Hippocampal formation (tissue), 2 donors: ENCODE measurements around the gene COL1A1.

ENCODE experiments used
- DNase-seq, 2 donors: peaks; one replicate each; lab custom pipeline; 2025; lab: John Stamatoyannopoulos, UW

COL1A1 gene

DNA sequence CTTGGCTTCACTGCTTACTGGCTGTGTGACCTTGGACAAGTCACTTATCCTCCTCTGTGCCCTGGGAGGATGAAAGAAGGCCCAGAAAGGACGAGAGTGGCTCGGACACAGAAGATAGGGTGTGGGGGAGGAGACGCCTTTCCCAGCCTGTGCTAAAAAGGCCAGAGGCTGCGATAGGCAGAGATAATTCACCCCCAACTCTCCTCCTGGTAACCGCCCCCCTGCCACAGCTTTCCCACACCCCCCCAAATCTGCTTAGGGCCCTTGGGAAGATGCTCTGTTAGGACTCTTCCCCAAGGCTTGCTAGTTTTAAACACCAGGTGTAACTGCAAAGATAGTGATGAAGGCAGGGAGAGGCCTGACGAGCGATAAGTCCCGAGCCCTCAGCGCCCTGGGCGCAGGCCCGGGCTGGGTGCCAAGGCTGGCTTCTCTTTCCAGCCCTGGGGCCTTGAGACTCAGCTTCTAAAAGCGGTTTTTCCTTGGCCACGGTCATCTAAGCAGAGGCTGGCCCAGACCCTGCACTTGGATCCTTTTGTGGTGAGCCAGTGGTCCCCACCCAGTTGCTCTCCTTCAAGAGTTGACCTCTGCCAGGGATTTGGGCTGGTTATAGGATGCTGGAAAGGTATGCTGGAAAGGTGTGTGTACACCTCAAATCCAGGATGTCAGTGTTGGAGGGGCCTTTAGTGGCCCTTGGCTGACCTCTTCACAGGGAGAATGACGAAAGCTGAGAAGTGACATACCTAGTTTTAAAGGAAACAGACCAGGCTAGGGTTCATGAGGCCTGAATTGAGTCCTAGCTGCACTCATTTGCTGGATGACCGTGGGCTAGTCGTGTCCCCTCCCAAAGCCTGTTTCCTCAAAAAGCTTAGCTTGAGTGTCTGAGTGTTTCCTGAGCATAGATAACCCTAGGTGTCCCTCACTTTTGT lies 47.5 kb downstream of the COL1A1 start:
- DNase-seq = no peak

DNA sequence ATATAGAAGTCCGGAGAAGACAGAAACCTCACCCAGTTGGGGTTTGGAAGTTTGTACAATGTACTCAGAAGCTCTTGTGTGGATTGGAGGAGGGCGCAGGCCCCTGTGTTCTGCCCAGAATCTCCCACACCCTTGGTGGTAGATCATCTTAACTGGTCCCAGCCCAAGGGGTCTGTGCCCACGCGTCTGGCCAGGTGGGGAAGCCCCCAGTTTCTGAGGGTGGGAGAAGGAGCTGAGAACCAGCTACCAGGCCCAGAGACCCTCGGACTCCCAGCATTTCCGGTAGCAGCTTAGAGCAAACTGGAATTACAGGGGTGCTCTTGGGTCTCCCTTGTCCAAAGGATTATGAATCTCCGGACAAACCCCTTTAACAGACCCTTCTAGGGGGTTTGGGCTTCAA lies 48.7 kb downstream of the COL1A1 start:
- no peak for DNase-seq

DNA sequence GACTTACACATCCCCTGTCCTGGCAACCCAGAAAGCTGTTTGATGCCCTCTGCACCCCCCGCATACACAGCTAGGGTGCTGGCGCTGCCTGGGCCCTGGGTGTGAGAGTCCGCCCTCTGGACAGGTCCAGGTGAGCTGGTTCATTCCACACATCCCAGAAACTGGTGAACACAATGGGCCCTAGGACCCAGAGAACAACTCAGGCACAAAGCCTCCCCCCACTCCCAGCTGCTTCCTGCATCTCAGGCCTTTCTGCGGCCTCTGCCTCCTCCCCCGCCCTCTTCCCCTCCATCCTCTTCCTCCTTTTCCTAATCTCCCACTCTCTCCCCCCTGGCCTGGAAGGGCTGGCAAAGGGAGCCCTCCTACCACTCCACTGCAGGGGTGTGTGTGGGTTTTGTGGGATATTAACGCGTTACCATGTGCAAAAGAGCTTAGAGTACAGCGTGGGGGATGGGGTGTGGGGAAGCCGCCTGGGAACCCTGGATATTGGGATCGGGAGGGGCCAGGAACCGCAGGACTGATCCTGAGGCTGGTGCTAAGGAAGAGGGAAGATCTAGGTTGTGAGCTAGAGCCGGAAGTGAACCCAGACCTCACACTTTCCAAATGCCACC lies 49.4 kb downstream of the COL1A1 start:
- peak; percentile 88 to 90 for DNase-seq

DNA sequence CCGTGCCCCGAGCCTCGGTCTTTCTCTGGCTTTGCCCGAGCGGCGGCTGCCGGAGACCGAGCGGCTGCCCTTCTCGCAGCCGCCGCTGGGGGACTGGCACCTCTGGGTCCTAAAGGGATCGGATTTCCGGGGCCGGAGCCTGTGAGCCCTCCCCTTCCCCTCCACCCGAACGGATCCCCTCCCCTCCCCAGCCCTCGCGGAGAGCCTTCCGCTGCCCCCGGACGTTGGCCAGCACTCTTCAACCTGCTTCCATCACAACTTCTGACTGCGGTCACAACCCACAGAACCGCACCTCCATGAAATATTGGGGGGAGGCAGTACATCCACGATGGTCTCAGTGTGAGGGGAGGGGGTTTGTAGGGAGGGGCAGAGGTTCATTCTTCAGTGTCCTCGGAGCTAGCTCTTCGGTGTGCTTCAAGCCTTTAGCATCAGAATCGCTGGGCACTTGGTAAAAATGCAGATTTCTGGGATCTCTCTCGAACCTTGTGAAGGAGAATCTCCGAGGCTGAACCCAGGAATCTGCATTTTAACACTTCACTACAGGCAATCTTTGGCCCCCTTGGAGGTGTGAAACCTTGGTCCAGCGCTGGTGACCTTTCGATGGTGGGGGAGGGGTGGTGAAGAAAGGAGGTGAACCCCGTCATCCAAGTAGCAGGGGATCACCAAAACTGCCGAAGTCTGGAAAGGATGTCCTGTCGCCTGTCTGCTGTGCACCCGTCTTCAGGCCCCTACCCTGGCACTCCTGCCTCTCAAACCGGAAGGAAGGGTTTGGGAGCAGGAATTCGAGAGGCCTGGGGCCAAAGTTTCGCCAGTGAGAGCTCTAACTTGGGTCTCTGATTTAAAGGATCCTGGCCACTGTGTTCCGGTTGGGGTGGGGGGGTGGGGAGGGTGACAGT lies 50.1 kb downstream of the COL1A1 start:
- DNase-seq = peak; percentile 87 to 90

DNA sequence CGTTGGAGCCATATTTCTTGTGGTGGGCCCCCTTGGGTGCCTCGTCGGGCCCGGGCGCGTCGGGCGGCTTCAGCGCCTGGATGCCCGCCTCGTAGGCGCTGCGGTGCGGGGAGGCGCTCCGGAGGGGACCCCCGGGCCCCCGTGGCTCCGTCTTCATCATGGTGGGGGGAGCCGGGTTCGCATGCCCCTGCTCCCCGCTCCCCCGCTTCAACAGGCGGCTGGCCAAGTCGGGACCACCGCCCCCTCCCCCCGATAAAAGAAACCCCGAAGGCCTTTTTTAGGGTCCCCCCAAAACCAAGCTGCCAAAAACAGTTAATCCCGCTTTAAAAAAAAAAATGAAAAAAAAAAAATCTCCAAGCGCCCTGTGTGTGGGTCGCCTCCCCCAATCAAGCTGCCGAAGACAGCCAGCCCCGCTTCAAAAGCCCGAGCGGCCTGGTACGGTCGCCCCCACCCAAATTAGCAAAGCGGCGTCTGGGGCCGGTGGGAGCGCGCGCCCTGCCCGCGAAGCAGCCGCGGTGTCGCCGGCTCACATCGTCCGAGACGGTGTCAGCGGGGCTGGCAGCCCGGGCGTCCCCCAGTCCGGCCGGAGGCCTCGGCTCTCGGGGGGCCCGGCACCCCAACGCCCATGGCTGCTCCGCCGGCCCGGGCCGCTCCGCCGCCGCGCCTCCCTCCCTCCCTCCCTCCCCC lies 50.9 kb downstream of the COL1A1 start, which contains the start of gene PPP1R9B:
Gene PPP1R9B, minus strand, starts transcription at position 324 of the 687 bp plus-strand sequence. Its CDS starts 164 bp downstream, at position 160.
- no peak for DNase-seq

DNA sequence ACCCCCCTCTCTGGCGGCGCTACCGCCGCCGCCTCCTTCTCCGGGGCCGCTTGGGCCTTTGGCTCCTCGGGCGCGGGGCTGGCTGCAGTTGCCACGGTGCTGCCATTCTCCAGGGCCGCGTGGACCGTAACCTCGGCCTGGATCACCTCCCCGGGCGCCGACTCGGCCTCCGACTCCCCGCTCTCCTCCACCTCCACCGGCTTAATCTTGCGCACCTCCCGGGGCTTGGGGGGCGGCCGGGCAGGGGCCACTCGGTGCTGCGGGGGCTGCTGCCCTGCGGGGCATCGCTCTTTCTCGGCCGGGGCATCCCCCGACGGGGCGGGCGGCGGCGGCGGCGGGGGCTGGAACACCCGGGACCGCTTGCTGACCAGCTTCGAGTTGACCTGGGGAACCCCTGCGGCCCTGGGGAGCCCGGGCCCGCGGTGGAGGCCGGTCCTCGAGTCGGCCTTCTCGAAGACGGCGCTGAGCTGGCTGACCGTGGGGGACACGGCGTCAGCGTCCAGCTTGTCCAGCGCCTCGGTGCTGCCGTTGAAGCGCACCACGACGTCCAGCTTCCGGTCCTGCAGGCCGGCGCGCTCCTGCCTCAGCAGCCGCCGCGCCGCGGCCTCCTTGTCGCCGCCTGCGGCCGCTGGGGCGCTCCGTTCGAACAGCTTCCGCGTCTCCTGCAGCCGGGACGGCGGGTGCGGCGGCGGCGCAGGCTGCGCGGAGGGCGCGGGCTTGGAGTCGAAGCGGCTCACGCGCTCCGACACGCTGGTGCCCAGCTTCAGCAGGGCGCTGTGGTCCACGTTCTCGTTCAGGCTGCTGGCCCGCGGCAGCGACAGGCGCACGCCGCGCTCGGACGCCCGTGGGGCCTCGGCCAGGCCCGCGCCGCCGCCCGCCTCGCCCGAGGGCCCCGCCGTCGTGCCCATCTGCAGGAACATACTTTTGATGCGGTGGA lies 51.7 kb downstream of the COL1A1 start:
- peak; percentile 9 to 27 for DNase-seq

DNA sequence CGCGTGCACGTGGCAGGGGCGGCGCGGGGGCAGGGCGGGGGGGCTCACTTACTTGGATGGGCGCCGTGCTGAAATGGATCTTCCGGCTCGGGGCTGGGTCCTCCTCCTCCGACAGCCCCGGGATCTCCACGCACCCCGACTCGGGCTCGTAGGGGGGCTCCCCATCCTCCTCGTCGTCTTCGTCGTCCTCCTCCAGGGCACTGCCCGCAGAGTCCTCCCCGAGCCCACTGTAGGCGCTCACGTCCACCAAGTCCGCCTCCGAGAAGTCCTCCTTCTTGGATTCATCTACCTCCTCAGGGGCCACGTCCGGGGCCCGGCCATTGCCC lies 52.4 kb downstream of the COL1A1 start:
- DNase-seq = no peak

DNA sequence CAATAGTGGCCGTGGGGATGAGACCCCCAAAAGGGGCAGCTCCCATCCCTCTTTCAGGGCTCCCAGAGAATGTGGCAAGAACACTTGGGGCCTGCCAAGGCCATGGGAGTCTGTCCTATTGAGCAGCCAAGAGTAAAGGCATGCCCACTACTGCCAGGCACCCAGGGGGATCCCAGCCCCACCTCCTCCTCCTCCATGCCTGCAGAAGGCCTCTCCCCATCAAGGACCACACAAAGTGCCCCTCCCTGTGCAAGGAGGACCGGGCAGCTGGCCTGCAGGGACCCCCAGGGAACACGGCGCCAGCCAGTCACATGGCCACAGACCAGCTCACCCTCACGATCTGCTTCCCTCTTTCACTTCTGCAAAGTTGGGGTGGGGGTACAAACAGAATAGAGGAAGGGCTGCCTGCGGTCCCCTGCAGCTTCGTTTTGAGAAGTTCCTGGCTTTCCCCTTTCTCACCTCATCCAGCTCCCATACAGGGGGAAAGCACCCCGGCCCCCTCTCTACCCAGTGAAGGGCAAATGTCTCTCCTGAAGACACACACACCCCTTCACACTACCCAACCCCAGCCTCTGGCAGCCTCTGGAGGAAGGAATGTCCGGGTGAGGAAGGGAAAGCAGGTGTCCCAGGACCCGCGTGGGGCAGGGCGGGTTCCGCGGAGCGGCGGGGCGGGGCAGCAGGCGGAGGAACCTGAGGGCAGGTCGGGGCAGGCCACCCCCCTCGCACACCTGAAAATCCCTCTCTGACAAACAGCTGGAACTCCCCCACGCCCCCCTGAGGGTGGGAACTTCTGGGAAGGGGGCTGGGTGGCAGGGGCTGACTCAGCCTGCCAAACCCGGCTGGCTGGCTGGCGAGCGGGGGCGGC lies 53.0 kb downstream of the COL1A1 start:
- peak in 1 of 2 donors; percentile 50 for DNase-seq

DNA sequence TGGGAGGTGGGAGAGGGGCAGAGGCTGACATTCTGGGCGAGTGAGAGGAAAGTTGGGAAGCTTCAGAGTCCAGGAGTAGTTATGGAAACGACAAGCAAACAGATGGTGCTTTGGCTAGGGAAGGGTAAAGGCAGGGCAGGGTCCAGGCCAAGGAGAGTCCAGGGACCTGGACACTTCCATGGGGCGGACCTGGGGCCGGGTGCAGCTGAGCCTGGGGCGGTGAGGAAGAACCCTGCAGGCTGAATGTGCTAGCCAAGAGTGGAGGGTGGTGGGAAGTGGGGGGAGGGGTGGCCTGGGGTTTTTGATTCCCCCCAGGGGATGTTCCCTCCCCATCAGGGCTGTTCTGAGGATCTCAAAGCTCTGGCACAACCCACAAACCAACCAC lies 53.6 kb downstream of the COL1A1 start:
- no peak for DNase-seq

DNA sequence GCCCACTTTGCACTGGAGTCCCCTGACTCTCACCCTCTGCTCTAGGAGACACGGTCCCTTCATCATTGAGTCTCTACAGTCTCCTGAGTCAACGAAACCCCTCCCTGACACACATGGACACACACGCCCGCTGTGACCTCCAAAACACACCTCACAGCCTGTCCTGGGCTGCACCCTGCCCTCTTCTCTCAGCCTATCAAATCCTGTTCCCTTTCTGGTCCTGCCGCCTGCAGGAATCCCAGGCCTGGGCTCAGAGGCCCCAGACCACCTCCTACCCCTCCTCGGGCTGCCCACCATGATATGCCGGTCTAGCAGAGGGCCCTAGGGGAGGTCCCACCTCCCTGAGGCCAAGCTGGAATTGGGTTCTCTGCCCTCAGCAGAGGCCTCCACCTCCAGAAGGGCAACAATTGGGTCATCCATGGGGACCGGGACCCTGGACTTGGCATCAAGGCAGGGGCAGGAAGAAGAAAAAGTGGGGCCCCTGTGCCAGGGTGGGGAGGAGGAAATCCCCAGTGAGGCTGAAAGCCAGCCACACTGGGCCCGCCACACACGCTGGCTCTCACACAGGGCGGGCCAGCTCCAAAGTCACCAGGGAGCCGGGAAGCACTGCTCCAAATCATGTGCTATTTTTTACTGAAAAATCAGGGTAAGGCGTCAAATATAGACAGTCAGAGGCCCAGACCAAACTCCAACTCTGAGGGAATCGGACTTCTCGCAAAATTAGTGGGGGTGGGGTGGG lies 54.3 kb downstream of the COL1A1 start:
- DNase-seq = no peak

DNA sequence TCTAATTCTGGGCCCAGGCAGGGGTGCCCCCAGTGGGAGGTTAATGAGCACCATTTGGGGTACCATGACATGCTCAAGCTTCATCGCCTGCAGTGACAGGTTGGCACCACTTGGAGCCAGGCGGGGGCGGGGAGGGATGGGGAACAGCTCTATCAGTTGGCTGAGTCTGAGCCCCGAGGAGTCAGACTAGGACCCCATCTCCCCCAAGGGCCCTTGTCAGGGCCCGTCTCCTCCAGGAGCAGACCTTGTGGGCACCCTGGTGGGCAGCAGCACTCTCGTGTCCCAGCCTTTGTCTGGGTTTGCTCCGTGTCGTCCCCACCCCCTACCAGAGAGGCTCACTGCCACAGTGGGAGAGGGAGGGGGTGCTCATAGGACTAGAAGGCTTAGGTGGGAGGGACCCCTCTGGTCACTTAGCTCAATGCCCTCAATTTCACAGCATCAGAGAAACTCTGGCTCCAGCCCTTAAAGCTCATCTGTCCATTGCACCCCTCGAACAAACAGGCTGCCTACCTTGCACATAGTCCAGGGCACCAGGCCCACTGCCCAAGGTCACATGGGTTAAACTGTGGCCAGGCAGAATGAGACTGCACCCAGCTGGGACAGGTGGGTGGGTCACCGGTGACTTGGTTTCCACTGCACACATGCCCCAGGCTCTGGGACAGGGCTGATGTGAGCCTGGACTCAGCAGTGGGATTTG lies 55.1 kb downstream of the COL1A1 start:
- no peak for DNase-seq

DNA sequence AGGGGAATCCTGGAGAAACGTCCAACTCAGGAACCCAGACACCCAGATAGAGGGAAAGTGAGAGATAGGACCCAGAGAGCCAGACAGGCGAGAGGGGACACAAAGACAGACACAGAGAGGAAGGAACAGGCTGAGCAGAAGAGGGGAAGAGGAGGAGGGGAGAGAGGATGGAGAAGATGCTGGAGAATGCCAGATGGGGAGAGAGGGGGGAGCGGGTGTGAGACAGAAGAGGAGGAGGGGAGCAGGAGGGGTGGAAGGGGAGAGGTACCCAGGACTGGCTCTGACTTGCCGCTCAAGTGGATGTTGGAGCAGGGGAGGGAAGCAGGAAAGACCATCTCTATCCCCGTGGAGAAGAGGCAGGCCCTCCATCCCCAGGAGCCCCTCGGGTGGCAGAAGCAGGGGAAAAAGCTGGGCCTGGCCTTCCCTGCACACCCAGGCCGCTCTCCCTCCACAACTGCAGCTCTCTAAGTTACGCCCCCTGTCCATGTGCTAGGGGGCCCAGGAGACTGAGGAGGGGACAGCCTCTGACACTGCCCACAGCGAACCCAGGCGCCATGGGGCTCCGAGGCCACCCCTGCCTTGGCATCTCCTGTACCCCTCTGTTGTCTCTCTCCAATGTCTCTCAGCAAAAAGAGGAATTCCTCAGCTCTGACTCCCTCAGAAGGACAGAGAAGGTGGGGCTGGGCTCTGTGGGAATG lies 55.8 kb downstream of the COL1A1 start:
- DNase-seq = no peak

DNA sequence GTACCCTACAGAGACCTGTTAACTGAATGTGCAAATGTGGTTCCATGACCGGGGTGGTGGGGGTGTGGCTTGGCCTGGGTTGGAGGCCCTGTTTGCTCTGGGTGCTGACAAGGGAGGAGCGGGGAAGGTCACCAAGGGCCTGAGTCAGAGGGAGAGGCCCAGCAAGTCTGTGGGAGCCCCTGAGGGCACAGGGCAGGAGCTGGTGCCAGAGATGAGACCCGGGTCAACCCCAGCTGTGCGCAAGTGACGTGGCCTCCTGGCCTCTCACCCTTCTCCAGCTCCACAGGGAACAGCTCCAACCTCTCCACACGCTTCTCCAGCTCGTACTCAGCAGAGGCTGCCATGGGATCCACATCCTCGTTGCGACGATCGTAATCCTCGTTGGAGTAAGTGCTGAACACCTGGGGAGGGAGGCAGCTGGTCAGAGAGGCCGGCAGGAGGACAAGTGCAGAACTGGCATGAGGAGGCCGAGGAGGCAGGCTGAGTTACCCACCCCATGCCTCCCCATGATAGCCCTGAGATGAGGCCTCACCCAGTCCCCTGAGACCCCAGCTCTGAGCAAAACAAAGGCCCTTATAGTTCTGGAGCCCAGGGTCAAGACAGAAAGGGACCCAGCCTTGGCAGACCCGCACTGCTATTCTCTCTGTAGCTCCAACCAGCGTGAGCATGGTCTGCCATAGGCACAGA lies 56.4 kb downstream of the COL1A1 start:
- no peak for DNase-seq

DNA sequence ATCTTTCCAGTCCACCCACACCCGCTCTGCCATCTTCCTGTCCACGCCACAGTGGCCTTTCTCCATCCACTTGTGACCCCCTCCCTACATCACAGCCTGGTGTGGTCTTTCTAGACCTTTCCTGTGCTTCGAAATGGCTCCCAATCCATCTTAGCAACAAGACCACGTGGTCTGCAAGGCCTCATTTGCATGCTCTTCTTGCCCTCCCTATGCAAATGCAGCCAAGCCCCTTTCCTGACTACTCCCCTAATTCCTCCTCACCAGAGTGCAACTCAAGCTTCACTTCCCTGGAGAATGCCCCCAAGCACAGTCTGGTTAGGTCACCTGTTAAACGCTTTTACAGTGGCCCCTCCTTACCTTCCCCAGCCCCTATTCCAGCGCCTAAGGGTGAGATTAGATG lies 57.1 kb downstream of the COL1A1 start:
- no peak for DNase-seq

DNA sequence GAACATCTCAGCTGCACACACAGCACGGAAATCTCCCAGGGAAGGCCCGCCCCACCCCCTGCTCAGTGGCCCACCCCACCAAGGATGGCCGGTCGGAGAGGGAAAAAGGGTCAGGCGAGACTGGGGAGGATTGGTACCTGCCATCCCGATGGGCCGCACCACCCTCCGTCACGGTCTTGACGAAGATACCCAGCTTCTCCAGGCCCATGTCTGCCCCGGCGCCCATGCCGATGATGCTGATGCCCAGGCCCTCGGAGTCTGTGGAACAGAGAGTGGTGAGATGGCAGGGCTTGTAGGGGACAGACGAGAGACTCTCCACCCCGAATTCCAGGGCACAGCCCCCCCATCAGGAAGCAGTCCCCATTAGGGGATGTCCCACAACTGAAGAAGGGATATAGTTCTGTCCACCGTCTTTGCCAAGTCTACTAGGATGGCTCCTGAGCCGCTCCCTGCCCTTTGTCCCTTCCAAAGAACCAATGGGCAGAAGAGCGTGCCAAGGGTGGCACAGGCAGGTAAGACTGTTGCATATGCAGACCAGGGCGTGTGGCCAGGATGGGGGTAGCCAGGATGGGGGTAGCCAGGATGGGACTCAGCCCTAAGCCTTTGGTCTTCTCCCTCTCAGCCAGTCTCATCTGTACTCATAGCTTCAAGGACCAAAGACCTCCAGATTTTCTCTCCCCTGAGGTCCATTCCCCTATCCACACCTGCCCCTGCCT lies 57.8 kb downstream of the COL1A1 start:
- DNase-seq = no peak

DNA sequence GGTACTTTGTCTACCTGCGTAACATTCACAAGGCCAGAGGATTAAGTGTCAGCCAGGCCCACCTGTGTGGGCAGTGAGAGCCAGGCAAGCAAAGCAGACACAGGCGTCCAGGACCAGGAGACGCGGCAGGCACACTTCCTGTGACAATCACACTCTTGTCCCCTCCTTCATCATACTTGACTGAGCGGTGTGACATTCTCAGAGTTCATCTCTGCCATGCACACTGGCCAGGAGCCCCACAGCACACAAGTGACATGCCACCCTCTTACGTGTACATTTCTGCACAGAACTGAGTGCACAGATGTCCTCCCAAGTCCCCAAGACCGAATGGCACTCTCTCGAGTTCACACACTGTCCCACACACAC lies 59.7 kb downstream of the COL1A1 start:
- no peak for DNase-seq
